Osteoblast (primary cell): ENCODE results near the gene GALP. TPM values are rescaled to one million over a fixed set of nuclear protein-coding genes. Genes with fewer than 3 reads are reported as not detected.
"Not testable (repeated sequence)": the region's sequence is repeated elsewhere in the genome, so short reads cannot be mapped to it uniquely, and the experiment has no call there.

Experiments used
- DNase-seq: peaks from one replicate; pipeline ENCODE4 v3.0.0; 2011; ENCODE audit warnings: low spot score, mixed read lengths; ENCODE audit not compliant: insufficient read length; ENCODE audit errors: missing footprints
- H2AFZ ChIP-seq: 2 replicates; pipeline ENCODE4 v1.6.0; 2011; ENCODE audit warnings: mild to moderate bottlenecking, low read length
- H3K27ac ChIP-seq: 2 replicates; pipeline ENCODE4 v1.5.1; 2011; ENCODE audit warnings: mild to moderate bottlenecking, low read depth, low read length, moderate library complexity
- H3K27me3 ChIP-seq: 2 replicates; pipeline ENCODE4 v1.6.0; 2012; ENCODE audit warnings: mild to moderate bottlenecking, control low read depth, inconsistent platforms, low read length, moderate library complexity; ENCODE audit not compliant: insufficient read depth
- H3K36me3 ChIP-seq: 2 replicates; pipeline ENCODE4 v1.5.1; 2011; ENCODE audit warnings: mild to moderate bottlenecking, low read length, control low read depth, moderate library complexity; ENCODE audit not compliant: insufficient read depth
- H3K4me1 ChIP-seq: 2 replicates; pipeline ENCODE4 v1.5.1; 2011; ENCODE audit warnings: mild to moderate bottlenecking, low read length, control low read depth, moderate library complexity; ENCODE audit not compliant: insufficient read depth
- H3K4me2 ChIP-seq: 2 replicates; pipeline ENCODE4 v1.6.0; 2011; ENCODE audit warnings: mild to moderate bottlenecking, low read length; ENCODE audit not compliant: insufficient read depth
- H3K4me3 ChIP-seq: fragments of 200-600 bp; sonication (generic); 3 replicates; pipeline ENCODE4 v1.5.1; 2012; ENCODE audit warnings: mild to moderate bottlenecking, low read length, inconsistent platforms; ENCODE audit not compliant: insufficient read depth
- H3K79me2 ChIP-seq: 2 replicates; pipeline ENCODE4 v1.6.0; 2012; ENCODE audit warnings: mild to moderate bottlenecking, low read length, control low read depth, inconsistent platforms; ENCODE audit not compliant: insufficient read depth
- H3K9me3 ChIP-seq: 2 replicates; pipeline ENCODE4 v1.5.1; 2011; ENCODE audit warnings: low read depth, low read length, control low read depth
- H4K20me1 ChIP-seq: 2 replicates; pipeline ENCODE4 v1.6.0; 2012; ENCODE audit warnings: mild to moderate bottlenecking, low read length, control low read depth; ENCODE audit not compliant: insufficient read depth
- total RNA-seq: library from RNA; depleted of rRNA; stranded (reverse); fragments of >200 nt; gene quantifications from 2 replicates; pipeline ENCODE4 v1.2.3, GENCODE V29; 2012
- TF ChIP-seq, protein P1 (sequence below): IDR thresholded peaks from 2 replicates; pipeline ENCODE4 v1.5.1; 2011; ENCODE audit warnings: mild to moderate bottlenecking, low read depth, low read length, moderate library complexity; ENCODE audit errors: extremely low read depth

GALP gene
- total RNA-seq, 1 donor: not detected

DNA sequence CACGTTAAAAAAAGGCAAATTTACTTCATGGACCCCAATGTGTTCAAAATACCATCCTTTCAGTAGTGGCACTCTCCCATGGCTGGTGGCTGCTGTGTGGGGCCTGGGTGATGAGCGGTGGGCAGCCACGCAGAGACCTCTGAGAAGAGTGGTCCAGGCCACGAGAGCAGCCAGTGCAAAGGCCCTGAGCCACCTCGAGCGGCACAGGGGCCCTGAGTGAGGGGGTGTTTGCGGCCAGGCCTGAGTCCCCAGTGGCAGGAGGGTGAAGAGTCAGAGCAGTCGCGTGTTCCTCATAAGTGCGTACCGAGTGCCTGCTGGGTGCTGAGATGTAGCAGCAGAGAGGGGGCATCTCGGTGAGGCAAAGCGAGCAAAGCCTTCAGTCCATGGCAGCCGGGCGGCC lies 27.7 kb upstream of the GALP start:
- H4K20me1 ChIP-seq: peaks cover 12% of the 10 kb centered on the region
- peaks cover 6% of the 10 kb centered on the region for H3K4me1 ChIP-seq
- TF ChIP-seq, protein P1, sequence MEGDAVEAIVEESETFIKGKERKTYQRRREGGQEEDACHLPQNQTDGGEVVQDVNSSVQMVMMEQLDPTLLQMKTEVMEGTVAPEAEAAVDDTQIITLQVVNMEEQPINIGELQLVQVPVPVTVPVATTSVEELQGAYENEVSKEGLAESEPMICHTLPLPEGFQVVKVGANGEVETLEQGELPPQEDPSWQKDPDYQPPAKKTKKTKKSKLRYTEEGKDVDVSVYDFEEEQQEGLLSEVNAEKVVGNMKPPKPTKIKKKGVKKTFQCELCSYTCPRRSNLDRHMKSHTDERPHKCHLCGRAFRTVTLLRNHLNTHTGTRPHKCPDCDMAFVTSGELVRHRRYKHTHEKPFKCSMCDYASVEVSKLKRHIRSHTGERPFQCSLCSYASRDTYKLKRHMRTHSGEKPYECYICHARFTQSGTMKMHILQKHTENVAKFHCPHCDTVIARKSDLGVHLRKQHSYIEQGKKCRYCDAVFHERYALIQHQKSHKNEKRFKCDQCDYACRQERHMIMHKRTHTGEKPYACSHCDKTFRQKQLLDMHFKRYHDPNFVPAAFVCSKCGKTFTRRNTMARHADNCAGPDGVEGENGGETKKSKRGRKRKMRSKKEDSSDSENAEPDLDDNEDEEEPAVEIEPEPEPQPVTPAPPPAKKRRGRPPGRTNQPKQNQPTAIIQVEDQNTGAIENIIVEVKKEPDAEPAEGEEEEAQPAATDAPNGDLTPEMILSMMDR: no peak
- H3K36me3 ChIP-seq: no peaks in the 10 kb centered on the region
- no peak overlapping the region for H3K4me2 ChIP-seq
- H3K79me2 ChIP-seq: peaks cover 27% of the 10 kb centered on the region
- no peaks in the 10 kb centered on the region for H3K9me3 ChIP-seq
- H3K4me3 ChIP-seq: no peak overlapping the region
- no peak overlapping the region for H2AFZ ChIP-seq
- H3K27ac ChIP-seq: no peak overlapping the region
- peak; percentile 75 for DNase-seq
- H3K27me3 ChIP-seq: no peaks in the 10 kb centered on the region

DNA sequence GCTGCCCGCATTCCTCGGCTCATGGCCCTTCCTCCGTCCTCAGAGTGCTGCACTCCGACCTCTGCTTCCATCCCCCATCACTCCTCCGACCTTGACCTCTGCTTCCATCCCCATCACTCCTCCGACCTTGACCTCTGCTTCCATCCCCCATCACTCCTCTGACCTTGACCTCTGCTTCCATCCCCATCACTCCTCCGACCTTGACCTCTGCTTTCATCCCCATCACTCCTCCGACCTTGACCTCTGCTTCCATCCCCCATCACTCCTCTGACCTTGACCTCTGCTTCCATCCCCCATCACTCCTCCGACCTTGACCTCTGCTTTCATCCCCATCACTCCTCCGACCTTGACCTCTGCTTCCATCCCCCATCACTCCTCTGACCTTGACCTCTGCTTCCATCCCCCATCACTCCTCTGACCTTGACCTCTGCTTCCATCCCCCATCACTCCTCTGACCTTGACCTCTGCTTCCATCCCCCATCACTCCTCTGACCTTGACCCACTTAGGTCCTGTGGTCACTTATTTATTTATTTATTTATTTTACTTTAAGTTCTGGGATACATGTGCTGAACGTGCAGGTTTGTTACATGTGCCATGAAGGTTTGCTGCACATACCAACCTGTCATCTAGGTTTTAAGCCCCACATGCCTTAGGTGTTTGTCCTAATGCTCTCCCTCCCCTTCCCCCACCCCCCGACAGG lies 26.7 kb upstream of the GALP start:
- not testable (repeated sequence) for H3K4me1 ChIP-seq, H3K4me3 ChIP-seq, H3K36me3 ChIP-seq, H2AFZ ChIP-seq, H3K9me3 ChIP-seq, H3K27ac ChIP-seq, H3K27me3 ChIP-seq, H3K4me2 ChIP-seq
- peak; percentile 8 for DNase-seq
- Histone ChIP-seq H4K20me1 (peaks cover 18% of the 10 kb centered on the region), H3K79me2 (peaks cover 20% of the 10 kb centered on the region)

DNA sequence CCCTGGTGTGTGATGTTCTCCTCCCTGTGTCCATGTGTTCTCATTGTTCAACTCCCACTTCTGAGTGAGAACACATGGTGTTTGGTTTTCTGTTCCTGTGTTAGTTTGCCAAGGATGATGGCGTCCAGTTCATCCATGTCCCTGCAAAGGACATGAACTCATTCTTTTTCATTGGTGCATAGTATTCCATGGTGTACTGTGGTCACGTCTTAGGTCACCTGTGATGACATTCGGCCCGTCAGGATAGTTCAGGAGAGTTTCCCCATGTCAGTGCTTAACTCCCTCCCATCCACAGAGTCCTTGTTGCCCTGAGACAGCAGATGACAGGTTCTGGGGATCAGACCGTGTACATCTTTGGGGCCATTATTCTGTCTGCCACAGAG lies 26.2 kb upstream of the GALP start:
- no peak overlapping the region for H3K27ac ChIP-seq
- TF ChIP-seq, protein P1: no peak
- no peaks in the 10 kb centered on the region for H3K9me3 ChIP-seq
- no peak overlapping the region for H2AFZ ChIP-seq
- DNase-seq: peak; percentile 27
- H3K4me2 ChIP-seq: no peak overlapping the region
- peaks cover 18% of the 10 kb centered on the region for H4K20me1 ChIP-seq
- no peak overlapping the region for H3K4me3 ChIP-seq
- H3K36me3 ChIP-seq: no peaks in the 10 kb centered on the region
- no peaks in the 10 kb centered on the region for H3K27me3 ChIP-seq
- H3K4me1 ChIP-seq: no peaks in the 10 kb centered on the region
- H3K79me2 ChIP-seq: peaks cover 15% of the 10 kb centered on the region

DNA sequence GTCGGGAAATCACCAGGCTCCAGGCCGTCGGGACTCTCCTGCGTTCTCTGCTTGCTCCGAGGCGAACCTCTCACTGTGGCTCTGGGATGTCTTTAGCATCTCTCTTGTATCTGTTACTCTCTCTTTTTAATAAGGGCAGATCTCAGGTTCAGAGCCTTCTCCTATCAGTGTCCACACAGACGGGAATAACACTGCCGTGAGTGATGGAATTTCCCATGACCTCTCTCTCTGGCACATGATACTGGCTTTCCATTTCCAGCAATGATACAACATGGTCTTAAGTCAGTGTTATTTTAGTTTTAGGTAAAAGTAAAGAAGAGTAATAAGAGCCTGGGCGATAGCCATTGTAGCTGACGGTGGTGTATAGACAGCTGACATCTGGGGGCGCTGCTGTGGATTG lies 25.4 kb upstream of the GALP start:
- Histone ChIP-seq H3K4me3 (no peak overlapping the region), H3K4me1 (no peaks in the 10 kb centered on the region), H3K36me3 (peaks cover under 1% of the 10 kb centered on the region), H3K4me2 (no peak overlapping the region), H3K9me3 (no peaks in the 10 kb centered on the region), H3K79me2 (peaks cover 11% of the 10 kb centered on the region), H3K27me3 (no peaks in the 10 kb centered on the region), H2AFZ (no peak overlapping the region), H4K20me1 (peaks cover 18% of the 10 kb centered on the region), H3K27ac (no peak overlapping the region)
- DNase-seq: peak; percentile 46
- TF ChIP-seq, protein P1: no peak
